ENCODE data around the gene SEPTIN12. TPM values are rescaled to one million over a fixed set of nuclear protein-coding genes. Genes with fewer than 3 reads are reported as not detected.
"Not testable (repeated sequence)": the region's sequence is repeated elsewhere in the genome, so short reads cannot be mapped to it uniquely, and the experiment has no call there.

Gene SEPTIN12
- total RNA-seq, 6 experiments from 2014 or later = not detected

- TF ChIP-seq CTCF (IDR thresholded peaks at IDR 0.05) = no peak
- no peak overlapping the region for H3K4me3 Mint-ChIP-seq
- no peaks in the 10 kb centered on the region for H3K36me3 Mint-ChIP-seq (ENCODE audit: low read depth)
- no peak overlapping the region for H3K27ac Mint-ChIP-seq
- H3K4me1 Mint-ChIP-seq (ENCODE audit: low read depth) = peaks cover 12% of the 10 kb centered on the region
- no peaks in the 10 kb centered on the region; the same call in 1 of the 2 replicates for H3K27me3 Mint-ChIP-seq (ENCODE audit: insufficient read depth)
- no peak for DNase-seq
- no peaks in the 10 kb centered on the region for H3K9me3 Mint-ChIP-seq
These were observed 42.9 kb downstream of the SEPTIN12 start for GRCh38 chr16:4745274-4745569.

- Mint-ChIP-seq H3K27ac (no peak overlapping the region), H3K9me3 (no peaks in the 10 kb centered on the region), H3K4me1 (ENCODE audit: low read depth) (peaks cover 12% of the 10 kb centered on the region), H3K27me3 (ENCODE audit: insufficient read depth) (no peaks in the 10 kb centered on the region; the same call in 1 of the 2 replicates), H3K36me3 (ENCODE audit: low read depth) (no peaks in the 10 kb centered on the region), H3K4me3 (no peak overlapping the region)
- no peak for TF ChIP-seq CTCF (IDR thresholded peaks at IDR 0.05)
- DNase-seq = no peak
These were observed 43.4 kb downstream of the SEPTIN12 start for GRCh38 chr16:4744555-4745273.

GRCh38 chr16:4743226-4743878 is 44.8 kb downstream of the SEPTIN12 start:
- Mint-ChIP-seq H3K36me3 (ENCODE audit: low read depth) (no peaks in the 10 kb centered on the region), H3K9me3 (no peaks in the 10 kb centered on the region), H3K27ac (0 out of 2 replicates have a peak overlapping the region, but pooled peaks have one; percentile 9), H3K4me1 (ENCODE audit: low read depth) (peaks cover 12% of the 10 kb centered on the region), H3K27me3 (ENCODE audit: insufficient read depth) (no peaks in the 10 kb centered on the region; the same call in 1 of the 2 replicates), H3K4me3 (peak overlapping the region; percentile 53)
- TF ChIP-seq CTCF (IDR thresholded peaks at IDR 0.05) = no peak
- DNase-seq = no peak

- H3K4me3 Mint-ChIP-seq; H3K27ac Mint-ChIP-seq; DNase-seq; H3K27me3 Mint-ChIP-seq (ENCODE audit: insufficient read depth); H3K9me3 Mint-ChIP-seq; H3K36me3 Mint-ChIP-seq (ENCODE audit: low read depth): not testable (repeated sequence)
- peaks cover 14% of the 10 kb centered on the region for H3K4me1 Mint-ChIP-seq (ENCODE audit: low read depth)
These were observed 49.8 kb downstream of the SEPTIN12 start for GRCh38 chr16:4738370-4738769.

GRCh38 chr16:4737545-4737944 is 50.6 kb downstream of the SEPTIN12 start:
- peaks cover 2% of the 10 kb centered on the region for H3K27me3 Mint-ChIP-seq (ENCODE audit: insufficient read depth)
- peaks cover 12% of the 10 kb centered on the region for H3K4me1 Mint-ChIP-seq (ENCODE audit: low read depth)
- TF ChIP-seq CTCF (IDR thresholded peaks at IDR 0.05) = no peak
- H3K9me3 Mint-ChIP-seq = no peaks in the 10 kb centered on the region
- DNase-seq = no peak
- peaks cover 4% of the 10 kb centered on the region for H3K36me3 Mint-ChIP-seq (ENCODE audit: low read depth)
- no peak overlapping the region for H3K27ac Mint-ChIP-seq
- H3K4me3 Mint-ChIP-seq = no peak overlapping the region

GRCh38 chr16:4736546-4736945 is 51.6 kb downstream of the SEPTIN12 start:
- no peak for DNase-seq
- H3K4me1 Mint-ChIP-seq (ENCODE audit: low read depth) = peaks cover 14% of the 10 kb centered on the region
- peaks cover 2% of the 10 kb centered on the region for H3K27me3 Mint-ChIP-seq (ENCODE audit: insufficient read depth)
- H3K36me3 Mint-ChIP-seq (ENCODE audit: low read depth) = peaks cover 5% of the 10 kb centered on the region
- no peak overlapping the region for H3K4me3 Mint-ChIP-seq
- no peaks in the 10 kb centered on the region for H3K9me3 Mint-ChIP-seq
- no peak for TF ChIP-seq CTCF (IDR thresholded peaks at IDR 0.05)
- H3K27ac Mint-ChIP-seq = no peak overlapping the region; the same call in 1 of the 2 replicates
